ENCODE data around the gene LRRC41. TPM values are rescaled to one million over a fixed set of nuclear protein-coding genes. Genes with fewer than 3 reads are reported as not detected.

LRRC41 gene
- total RNA-seq, 1 donor from 2014 or later, result 58.4 TPM

- peaks cover 8% of the 10 kb centered on the region for H3K4me1 ChIP-seq
- no peaks in the 10 kb centered on the region for H3K27me3 ChIP-seq
- no peak for DNase-seq (ENCODE audit: extremely low spot score in 2 of 2)
- no peaks in the 10 kb centered on the region for H3K9me3 ChIP-seq
- H3K36me3 ChIP-seq, result peaks cover 0 to 43% of the 10 kb centered on the region in 2 donors
- no peak for TF ChIP-seq CTCF (IDR thresholded peaks at IDR 0.05)
- no peak for TF ChIP-seq POLR2A (IDR thresholded peaks at IDR 0.05)
- TF ChIP-seq POLR2AphosphoS5 (IDR thresholded peaks at IDR 0.05; ENCODE audit: insufficient read depth in 1 of 2, low read depth in 1 of 2), result no peak
- H3K27ac ChIP-seq, result no peak overlapping the region
- H3K4me3 ChIP-seq, result no peak overlapping the region
- intact Hi-C loops (cut with DNase I), result no loop called here
Observed at GRCh38 chr1:46343705-46344104, 40.3 kb upstream of the LRRC41 start.

DNA sequence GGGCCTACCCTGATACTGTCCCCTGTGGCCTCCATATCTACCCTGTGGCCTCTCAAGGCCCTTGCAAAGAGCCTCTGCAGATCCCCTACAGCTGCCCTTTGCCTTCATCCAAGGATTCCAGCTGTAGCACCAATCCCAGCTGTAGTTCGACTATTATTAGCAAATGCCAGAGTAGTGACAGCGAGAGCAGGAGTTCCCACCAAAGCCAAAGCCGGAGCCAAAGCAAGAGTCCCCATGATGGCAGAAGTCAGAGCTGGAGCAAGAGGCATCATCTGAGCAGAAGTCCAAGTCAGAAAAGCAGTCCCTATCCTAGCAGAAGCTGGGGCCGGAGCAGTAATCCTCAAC lies 39.9 kb upstream of the LRRC41 start:
- no peak for TF ChIP-seq POLR2AphosphoS5 (IDR thresholded peaks at IDR 0.05; ENCODE audit: insufficient read depth in 1 of 2, low read depth in 1 of 2)
- no peak for TF ChIP-seq POLR2A (IDR thresholded peaks at IDR 0.05)
- TF ChIP-seq CTCF (IDR thresholded peaks at IDR 0.05), result no peak
- DNase-seq (ENCODE audit: extremely low spot score in 2 of 2), result no peak
- Histone ChIP-seq H3K4me1 (peaks cover 8% of the 10 kb centered on the region), H3K4me3 (no peak overlapping the region), H3K27me3 (no peaks in the 10 kb centered on the region), H3K9me3 (no peaks in the 10 kb centered on the region), H3K27ac (no peak overlapping the region), H3K36me3 (peaks cover 0 to 43% of the 10 kb centered on the region in 2 donors)
- intact Hi-C loops (cut with DNase I), result no loop called here

DNA sequence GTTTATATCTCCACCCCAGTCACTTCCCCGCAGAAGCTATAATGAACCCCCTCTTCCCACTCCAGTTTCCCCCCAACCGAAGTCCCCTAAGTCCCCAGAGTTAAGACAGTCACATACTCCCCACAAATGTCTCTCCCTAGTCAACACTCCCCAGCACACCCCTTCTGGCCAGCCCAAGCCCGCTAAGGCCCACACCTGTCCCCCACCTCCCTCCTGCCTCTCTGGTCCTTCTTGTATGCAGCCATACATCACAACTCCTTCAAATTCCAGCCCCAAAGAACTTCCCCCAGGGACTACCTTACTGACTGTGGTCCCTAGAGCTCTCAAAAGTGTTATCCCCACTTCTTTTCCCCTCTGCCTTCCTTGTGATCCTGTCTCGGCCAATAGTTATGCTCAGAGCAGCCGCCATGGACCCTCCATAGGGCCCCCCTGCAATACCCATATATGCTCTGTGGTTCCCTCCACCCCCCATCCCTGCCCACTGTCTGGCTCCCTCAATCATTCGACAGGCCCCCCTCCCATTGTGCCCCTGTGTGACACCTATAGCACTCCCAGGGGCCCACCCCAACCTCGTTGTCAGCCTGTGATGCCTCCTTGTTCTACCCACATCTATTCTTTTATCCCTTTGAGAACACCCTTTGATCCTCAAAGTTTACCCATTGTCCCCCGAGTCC lies 39.4 kb upstream of the LRRC41 start:
- intact Hi-C loops (cut with DNase I), result no loop called here
- DNase-seq (ENCODE audit: extremely low spot score in 2 of 2), result no peak
- no peaks in the 10 kb centered on the region for H3K9me3 ChIP-seq
- no peaks in the 10 kb centered on the region for H3K27me3 ChIP-seq
- peaks cover 0 to 41% of the 10 kb centered on the region in 2 donors for H3K36me3 ChIP-seq
- H3K27ac ChIP-seq, result peak overlapping the region; percentile 14
- peaks cover 8% of the 10 kb centered on the region for H3K4me1 ChIP-seq
- TF ChIP-seq POLR2AphosphoS5 (IDR thresholded peaks at IDR 0.05; ENCODE audit: insufficient read depth in 1 of 2, low read depth in 1 of 2) (no peak), CTCF (IDR thresholded peaks at IDR 0.05) (no peak)
- no peak overlapping the region for H3K4me3 ChIP-seq

- Histone ChIP-seq H3K9me3 (no peaks in the 10 kb centered on the region), H3K27me3 (no peaks in the 10 kb centered on the region), H3K4me3 (no peak overlapping the region), H3K36me3 (peaks cover 0 to 35% of the 10 kb centered on the region in 2 donors), H3K27ac (peak overlapping the region; percentile 95), H3K4me1 (peaks cover 8% of the 10 kb centered on the region)
- intact Hi-C loops (cut with DNase I), result no loop called here
- no peak for DNase-seq (ENCODE audit: extremely low spot score in 2 of 2)
- TF ChIP-seq POLR2A (IDR thresholded peaks at IDR 0.05) (no peak), CTCF (IDR thresholded peaks at IDR 0.05) (peak in 1 of 3 experiments; percentile 7)
Observed at GRCh38 chr1:46342084-46342656, 38.8 kb upstream of the LRRC41 start.
